K562 (cell line): Measurements from ENCODE around the gene ZNF485. TPM values are rescaled to one million over a fixed set of nuclear protein-coding genes. Genes with fewer than 3 reads are reported as not detected.

ENCODE experiments used
- ATAC-seq: fragments of 200-7000 bp; cut with Tn5 transposase; 3 replicates; pipeline ENCODE4 v1.9.1; 2020; ENCODE audit warnings: moderate library complexity
- BruUV-seq: library from RNA; stranded (reverse); fragments of 400-500 nt; replicated peaks from 2 replicates; lab custom pipeline; 2021; lab: Mats Ljungman, UMichigan
- CTCF ChIA-PET: fragments of 300-600 bp; formaldehyde crosslinking; extraction: SDS; loops from one replicate; lab custom pipeline; 2021; ENCODE audit warnings: low intra/inter-chr PET ratio; lab: Yijun Ruan, JAX
- POLR2A ChIA-PET: fragments of 300-600, 350-650 bp; sonication (Branson Sonifier 250); formaldehyde crosslinking; extraction: SDS; loops from one replicate; lab custom pipeline; 2021; ENCODE audit warnings: antibody characterized with exemption, inconsistent platforms; lab: Yijun Ruan, JAX
- DNase-seq, 4 experiments: peaks; one replicate each; pipeline versions ENCODE4 v3.0.0 to v3.0.0-alpha.2; 2011 to 2018; ENCODE audit warnings: low spot score in 3 of 4, mixed read lengths in 3 of 4; ENCODE audit errors: extremely low read depth in 1 of 4
- FAIRE-seq: peaks from 2 replicates; lab custom pipeline; 2011; peaks lifted over from hg19 to GRCh38; lab: Jason Lieb, UNC
- H2AFZ ChIP-seq: 2 replicates; pipeline ENCODE4 v1.6.0; 2011; ENCODE audit warnings: low read depth, low read length, control low read depth, inconsistent platforms
- H3K27ac ChIP-seq: fragments of 200-600 bp; 3 replicates; pipeline ENCODE4 v1.8.0; 2011; ENCODE audit warnings: low read depth, mild to moderate bottlenecking, control low read depth, inconsistent platforms, low read length, moderate library complexity, mixed read lengths; ENCODE audit errors: extremely low read depth
- H3K27me3 ChIP-seq, 2 experiments: fragments of 300-600 bp in 1 of 2; 2 replicates in 1 of 2; 3 replicates in 1 of 2; pipeline versions ENCODE4 v1.6.0 to v1.8.0; 2011; ENCODE audit warnings: inconsistent platforms in 2 of 2, low read length in 2 of 2, mild to moderate bottlenecking in 1 of 2, mixed read lengths in 1 of 2, moderate library complexity in 1 of 2; ENCODE audit not compliant: control insufficient read depth in 2 of 2, insufficient read depth in 2 of 2
- H3K36me3 ChIP-seq: fragments of 300-600 bp; 3 replicates; pipeline ENCODE4 v1.8.0; 2011; ENCODE audit warnings: mild to moderate bottlenecking, low read length, inconsistent platforms; ENCODE audit not compliant: control insufficient read depth, insufficient read depth
- H3K4me1 ChIP-seq, 2 experiments: fragments of 200-600 bp in 1 of 2; replicated peaks in 1 of 2; 2 replicates in 1 of 2; 3 replicates in 1 of 2; pipeline versions ENCODE4 v1.5.1 to v1.8.0; 2011; ENCODE audit warnings: inconsistent platforms in 2 of 2, low read length in 2 of 2, mild to moderate bottlenecking in 1 of 2, mixed read lengths in 1 of 2, moderate library complexity in 1 of 2; ENCODE audit not compliant: control insufficient read depth in 2 of 2, insufficient read depth in 2 of 2
- H3K4me2 ChIP-seq: 2 replicates; pipeline ENCODE4 v1.6.1; 2011; ENCODE audit warnings: low read length, control low read depth, inconsistent platforms, mixed read lengths; ENCODE audit not compliant: insufficient read depth
- H3K4me3 ChIP-seq: fragments of 200-600 bp; sonication (generic), shearing (Covaris generic); 2 replicates; pipeline ENCODE4 v1.5.1; 2016; ENCODE audit warnings: control low read depth, inconsistent platforms
- H3K79me2 ChIP-seq: fragments of 200-600 bp; 3 replicates; pipeline ENCODE4 v1.8.0; 2011; ENCODE audit warnings: low read length, inconsistent platforms; ENCODE audit not compliant: control insufficient read depth, insufficient read depth
- H3K9ac ChIP-seq, 2 experiments: 2 replicates each; pipeline versions ENCODE4 v1.6.0 to v1.6.1; 2011; ENCODE audit warnings: low read depth in 2 of 2, low read length in 2 of 2, control low read depth in 1 of 2, inconsistent platforms in 1 of 2, mild to moderate bottlenecking in 1 of 2, mixed read lengths in 1 of 2; ENCODE audit not compliant: insufficient read depth in 1 of 2
- H3K9me1 ChIP-seq: one replicate; pipeline ENCODE4 v1.6.0; 2011; ENCODE audit warnings: inconsistent platforms, mild to moderate bottlenecking, low read length, moderate library complexity; ENCODE audit not compliant: control insufficient read depth, insufficient read depth
- H3K9me3 ChIP-seq: replicated peaks from 2 replicates; pipeline ENCODE4 v1.5.1; 2011; ENCODE audit warnings: low read depth, low read length, inconsistent platforms; ENCODE audit not compliant: control insufficient read depth, insufficient read depth
- H4K20me1 ChIP-seq: replicated peaks from 2 replicates; pipeline ENCODE4 v1.6.1; 2011; ENCODE audit warnings: low read length, inconsistent platforms, mixed read lengths; ENCODE audit not compliant: control insufficient read depth, insufficient read depth
- ARNT ChIP-seq, 2 experiments: fragments of 450-650 bp; IDR thresholded peaks; 2 replicates each; pipeline ENCODE4 v1.6.1; 2016; ENCODE audit warnings: mild to moderate bottlenecking in 1 of 2
- CBX8 ChIP-seq: fragments of 200-600 bp; sonication (generic); IDR thresholded peaks from 2 replicates; pipeline ENCODE4 v1.6.1; 2012; ENCODE audit warnings: borderline replicate concordance, mixed run types, low read depth, mild to moderate bottlenecking, moderate library complexity, mixed read lengths, low read length, control low read depth, inconsistent platforms; ENCODE audit not compliant: poor library complexity, severe bottlenecking; ENCODE audit errors: extremely low read depth
- COPS2 ChIP-seq: fragments of 450-650 bp; conservative IDR thresholded peaks from 2 replicates; pipeline ENCODE4 v1.6.1; 2016; ENCODE audit warnings: mild to moderate bottlenecking, moderate library complexity
- DMBX1 ChIP-seq: fragments of 250-450 bp; sonication (Bioruptor Pico); IDR thresholded peaks from 2 replicates; pipeline ENCODE4 v1.8.0; 2022; ENCODE audit warnings: inconsistent platforms, mild to moderate bottlenecking, moderate library complexity, borderline replicate concordance
- KDM2B ChIP-seq: fragments of 250-450 bp; sonication (Bioruptor Pico); IDR thresholded peaks from 2 replicates; pipeline ENCODE4 v1.8.0; 2021; ENCODE audit warnings: mild to moderate bottlenecking, moderate library complexity
- MCM3 ChIP-seq: fragments of 450-650 bp; IDR thresholded peaks from 2 replicates; pipeline ENCODE4 v1.6.1; 2016
- MTA3 ChIP-seq: fragments of 450-650 bp; formaldehyde crosslinking; IDR thresholded peaks from 2 replicates; pipeline ENCODE4 v1.6.1; 2017; ENCODE audit warnings: mild to moderate bottlenecking, borderline replicate concordance
- NCOA1 ChIP-seq: fragments of 450-650 bp; IDR thresholded peaks from 2 replicates; pipeline ENCODE4 v1.6.1; 2016; ENCODE audit warnings: low read depth
- PTTG1 ChIP-seq: fragments of 450-650 bp; IDR thresholded peaks from 2 replicates; pipeline ENCODE4 v1.6.1; 2016; ENCODE audit warnings: low read depth, mild to moderate bottlenecking, missing genetic modification characterization, missing compliant biosample characterization
- RB1 ChIP-seq: fragments of 450-650 bp; IDR thresholded peaks from 2 replicates; pipeline ENCODE4 v1.6.1; 2017; ENCODE audit warnings: low read depth, mild to moderate bottlenecking
- SIN3B ChIP-seq: fragments of 450-650 bp; IDR thresholded peaks from 2 replicates; pipeline ENCODE4 v1.6.1; 2017; ENCODE audit warnings: low read depth, mild to moderate bottlenecking, moderate library complexity
- ZNF134 ChIP-seq: fragments of 250-450 bp; sonication (Bioruptor Pico); conservative IDR thresholded peaks from 2 replicates; pipeline ENCODE4 v1.4.0; 2020
- ZNF431 ChIP-seq: sonication (generic); formaldehyde crosslinking; IDR thresholded peaks from 2 replicates; pipeline ENCODE4 v1.8.0; 2022; ENCODE audit warnings: mild to moderate bottlenecking, missing genetic modification reagents
- ZNF436 ChIP-seq: fragments of 250-450, 450-650 bp; sonication (Bioruptor Pico); formaldehyde crosslinking; IDR thresholded peaks from 2 replicates; pipeline ENCODE4 v1.7.0; 2020; ENCODE audit warnings: mild to moderate bottlenecking
- ZNF699 ChIP-seq: fragments of 250-450 bp; sonication (Bioruptor Pico); IDR thresholded peaks from 2 replicates; pipeline ENCODE4 v1.8.0; 2021; ENCODE audit warnings: mild to moderate bottlenecking, moderate library complexity; ENCODE audit not compliant: insufficient replicate concordance
- in situ Hi-C: fragments of 300-500 bp; cut with MboI; formaldehyde crosslinking; loops from 4 replicates; pipeline ENCODE4 v1.15.0; 2018; ENCODE audit warnings: inconsistent platforms, mixed read lengths
- intact Hi-C: fragments of 100-400 bp; cut with micrococcal nuclease; formaldehyde crosslinking; loops from 2 replicates; pipeline ENCODE4 v1.14.2; 2022
- polyA plus RNA-seq, 8 experiments: library from polyadenylated mRNA; depleted of rRNA in 4 of 8; stranded (reverse) in 5 of 8; unstranded in 3 of 8; fragments of >200 nt; fragmentation: Nextera tagmentation in 2 of 8; fragmentation: Illumina TruSeq in 1 of 8; extraction: Ambion mirVana in 2 of 8; extraction: Trizol in 1 of 8; gene quantifications; 2 replicates each; pipeline versions ENCODE4 v1.2.1 to v1.2.3, GENCODE V29; 2011 to 2014; ENCODE audit warnings: inconsistent platforms in 1 of 8, missing spikeins in 1 of 8
- total RNA-seq, 7 experiments: library from RNA; depleted of rRNA in 6 of 7; stranded (reverse); fragments of >200 nt in 6 of 7; fragmentation: Illumina TruSeq in 2 of 7; extraction: Trizol in 2 of 7; gene quantifications; 2 replicates each; pipeline versions ENCODE4 v1.2.1 to v1.2.3, GENCODE V29; 2011 to 2021; ENCODE audit warnings: low replicate concordance in 1 of 7
- TF ChIP-seq, protein P1 (sequence below): sonication (generic); formaldehyde crosslinking; IDR thresholded peaks from 2 replicates; pipeline ENCODE4 v1.8.1; 2023; ENCODE audit warnings: mild to moderate bottlenecking, missing genetic modification reagents
- TF ChIP-seq, protein P2 (sequence below): sonication (generic); formaldehyde crosslinking; IDR thresholded peaks from 2 replicates; pipeline ENCODE4 v1.9.0; 2022; ENCODE audit warnings: mild to moderate bottlenecking, missing genetic modification reagents
- TF ChIP-seq, protein P3 (sequence below): fragments of 450-650 bp; IDR thresholded peaks from 2 replicates; pipeline ENCODE4 v1.6.1; 2018; ENCODE audit not compliant: partially characterized antibody

The ZNF485 gene
- total and polyA plus RNA-seq, 9 of the 15 experiments (the other 6 are each of a cell fraction or from before 2014, with no cell fraction given) = 8.0 to 18.7 (median 11.9) TPM

DNA sequence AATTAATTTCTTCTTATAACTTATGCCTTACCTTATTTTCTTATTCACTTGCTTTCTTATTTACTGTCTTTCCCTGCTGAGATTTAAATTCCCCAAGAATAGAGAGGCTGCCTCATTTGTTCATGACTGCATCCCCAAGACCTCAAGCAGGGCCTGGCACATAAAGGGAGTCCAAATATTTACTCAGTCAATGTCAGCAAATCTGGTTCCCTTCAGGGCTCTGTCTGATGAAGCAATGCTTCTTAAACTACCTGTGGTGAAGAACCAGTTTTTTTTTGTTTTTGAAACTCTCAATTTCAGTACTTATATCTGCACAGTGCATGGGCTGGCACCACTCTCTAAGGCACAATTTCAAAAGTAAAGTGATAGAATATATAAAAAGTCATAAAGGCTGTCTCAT, 36.6 kb upstream of the ZNF485 start:
- CTCF ChIA-PET = no interaction called here
- Histone ChIP-seq H3K9me3 (peaks cover under 1% of the 10 kb centered on the region; the same call in 1 of the 2 replicates), H3K27me3 (no peaks in the 10 kb centered on the region), H2AFZ (no peak overlapping the region), H3K36me3 (peaks cover 69% of the 10 kb centered on the region), H3K4me1 (peaks cover 8 to 11% of the 10 kb centered on the region in 2 experiments; a peak in 3 of 5 replicates), H3K79me2 (peaks cover 53% of the 10 kb centered on the region), H3K27ac (no peak overlapping the region), H4K20me1 (no peaks in the 10 kb centered on the region), H3K9ac (no peak overlapping the region), H3K4me2 (no peak overlapping the region), H3K9me1 (no peaks in the 10 kb centered on the region), H3K4me3 (no peak overlapping the region)
- no TSS peak for BruUV-seq
- in situ Hi-C loops (no loop called here), intact Hi-C loops (loop anchor here (5.0 to 10.0 kb wide), 2 partner anchors 78 to 95 kb away; partner anchors contain the start of gene ZNF32)
- POLR2A ChIA-PET = interaction anchor here (0.6 to 1.4 kb wide), 2 partner anchors 9 to 48 kb away, joined by 3 to 4 read pairs; no protein-coding TSS in a partner anchor
- no peak for DNase-seq
- ATAC-seq = no peak
- FAIRE-seq = no peak
- TF ChIP-seq RB1 (no peak), DMBX1 (no peak), PTTG1 (tag) (no peak), CBX8 (no peak), NCOA1 (no peak), ARNT (IDR thresholded peaks at IDR 0.05) (no peak), ZNF431 (CRISPR knock-in tag) (no peak), ZNF134 (CRISPR knock-in tag) (no peak), ZNF436 (no peak), MTA3 (no peak), ZNF699 (no peak), MCM3 (no peak), COPS2 (no peak), SIN3B (no peak), KDM2B (CRISPR knock-in tag) (no peak)
- TF ChIP-seq, protein P1, sequence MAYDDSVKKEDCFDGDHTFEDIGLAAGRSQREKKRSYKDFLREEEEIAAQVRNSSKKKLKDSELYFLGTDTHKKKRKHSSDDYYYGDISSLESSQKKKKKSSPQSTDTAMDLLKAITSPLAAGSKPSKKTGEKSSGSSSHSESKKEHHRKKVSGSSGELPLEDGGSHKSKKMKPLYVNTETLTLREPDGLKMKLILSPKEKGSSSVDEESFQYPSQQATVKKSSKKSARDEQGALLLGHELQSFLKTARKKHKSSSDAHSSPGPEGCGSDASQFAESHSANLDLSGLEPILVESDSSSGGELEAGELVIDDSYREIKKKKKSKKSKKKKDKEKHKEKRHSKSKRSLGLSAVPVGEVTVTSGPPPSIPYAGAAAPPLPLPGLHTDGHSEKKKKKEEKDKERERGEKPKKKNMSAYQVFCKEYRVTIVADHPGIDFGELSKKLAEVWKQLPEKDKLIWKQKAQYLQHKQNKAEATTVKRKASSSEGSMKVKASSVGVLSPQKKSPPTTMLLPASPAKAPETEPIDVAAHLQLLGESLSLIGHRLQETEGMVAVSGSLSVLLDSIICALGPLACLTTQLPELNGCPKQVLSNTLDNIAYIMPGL (CRISPR knock-in tag) = no peak
- TF ChIP-seq, protein P2, sequence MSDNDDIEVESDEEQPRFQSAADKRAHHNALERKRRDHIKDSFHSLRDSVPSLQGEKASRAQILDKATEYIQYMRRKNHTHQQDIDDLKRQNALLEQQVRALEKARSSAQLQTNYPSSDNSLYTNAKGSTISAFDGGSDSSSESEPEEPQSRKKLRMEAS (CRISPR knock-in tag) = no peak
- TF ChIP-seq, protein P3, sequence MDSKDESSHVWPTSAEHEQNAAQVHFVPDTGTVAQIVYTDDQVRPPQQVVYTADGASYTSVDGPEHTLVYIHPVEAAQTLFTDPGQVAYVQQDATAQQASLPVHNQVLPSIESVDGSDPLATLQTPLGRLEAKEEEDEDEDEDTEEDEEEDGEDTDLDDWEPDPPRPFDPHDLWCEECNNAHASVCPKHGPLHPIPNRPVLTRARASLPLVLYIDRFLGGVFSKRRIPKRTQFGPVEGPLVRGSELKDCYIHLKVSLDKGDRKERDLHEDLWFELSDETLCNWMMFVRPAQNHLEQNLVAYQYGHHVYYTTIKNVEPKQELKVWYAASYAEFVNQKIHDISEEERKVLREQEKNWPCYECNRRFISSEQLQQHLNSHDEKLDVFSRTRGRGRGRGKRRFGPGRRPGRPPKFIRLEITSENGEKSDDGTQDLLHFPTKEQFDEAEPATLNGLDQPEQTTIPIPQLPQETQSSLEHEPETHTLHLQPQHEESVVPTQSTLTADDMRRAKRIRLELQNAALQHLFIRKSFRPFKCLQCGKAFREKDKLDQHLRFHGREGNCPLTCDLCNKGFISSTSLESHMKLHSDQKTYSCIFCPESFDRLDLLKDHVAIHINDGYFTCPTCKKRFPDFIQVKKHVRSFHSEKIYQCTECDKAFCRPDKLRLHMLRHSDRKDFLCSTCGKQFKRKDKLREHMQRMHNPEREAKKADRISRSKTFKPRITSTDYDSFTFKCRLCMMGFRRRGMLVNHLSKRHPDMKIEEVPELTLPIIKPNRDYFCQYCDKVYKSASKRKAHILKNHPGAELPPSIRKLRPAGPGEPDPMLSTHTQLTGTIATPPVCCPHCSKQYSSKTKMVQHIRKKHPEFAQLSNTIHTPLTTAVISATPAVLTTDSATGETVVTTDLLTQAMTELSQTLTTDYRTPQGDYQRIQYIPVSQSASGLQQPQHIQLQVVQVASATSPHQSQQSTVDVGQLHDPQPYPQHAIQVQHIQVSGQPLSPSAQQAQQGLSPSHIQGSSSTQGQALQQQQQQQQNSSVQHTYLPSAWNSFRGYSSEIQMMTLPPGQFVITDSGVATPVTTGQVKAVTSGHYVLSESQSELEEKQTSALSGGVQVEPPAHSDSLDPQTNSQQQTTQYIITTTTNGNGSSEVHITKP = no peak
